ENCODE data around the gene BCOR.

Gene BCOR

DNA sequence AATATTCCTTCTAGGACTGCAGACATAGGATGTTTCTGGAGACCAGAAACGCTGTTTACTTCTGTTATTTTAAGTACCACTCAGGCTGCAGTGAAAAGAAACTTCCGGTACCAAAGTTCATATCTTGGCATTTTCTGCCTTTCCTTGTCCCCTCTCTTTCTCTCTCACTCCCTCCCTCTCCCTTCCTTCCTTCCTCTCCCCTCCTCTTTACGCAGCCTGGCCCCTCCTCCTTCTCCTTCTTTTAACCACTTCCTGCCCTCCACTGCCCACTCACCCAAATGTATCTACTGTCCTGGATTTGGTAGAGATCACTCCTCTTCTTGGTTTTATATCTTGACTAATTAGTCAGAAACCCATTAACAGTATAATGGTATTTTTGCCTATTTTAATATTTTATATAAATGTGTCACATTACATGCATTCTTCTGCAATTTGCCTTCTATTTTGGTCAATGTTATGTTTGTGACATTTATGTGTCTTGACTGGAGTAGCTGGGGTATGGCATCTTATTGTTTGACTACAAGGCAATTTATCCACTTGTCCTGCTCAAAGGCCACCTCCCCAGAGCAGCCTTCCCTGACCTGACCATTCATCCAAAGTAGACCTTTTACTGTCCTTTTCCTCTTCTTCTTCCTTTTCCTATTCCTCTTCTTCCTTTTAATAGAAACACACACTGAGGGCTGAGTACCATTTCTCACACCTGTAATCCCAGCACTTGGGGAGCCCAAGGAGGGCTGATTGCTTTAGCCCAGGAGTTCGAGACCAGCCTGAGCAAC is 56.9 kb downstream of the BCOR start:
- no peak overlapping the region for H3K9ac ChIP-seq (ENCODE audit: low read length)
- H3K27me3 ChIP-seq (ENCODE audit: control insufficient read depth, insufficient read depth, low read length) = no peaks in the 10 kb centered on the region
- H3K9me3 ChIP-seq (ENCODE audit: control insufficient read depth, insufficient read depth, low read depth, low read length) = peaks cover 24% of the 10 kb centered on the region
- H3K27ac ChIP-seq (ENCODE audit: low read depth, low read length) = no peak overlapping the region
- H3K36me3 ChIP-seq (ENCODE audit: control insufficient read depth, insufficient read depth, low read length) = no peaks in the 10 kb centered on the region
- peaks cover 14% of the 10 kb centered on the region; the same call in 1 of the 2 replicates for H3K4me1 ChIP-seq (ENCODE audit: control insufficient read depth, insufficient read depth, low read length)
- H3K4me3 ChIP-seq (ENCODE audit: low read depth, low read length) = no peak overlapping the region

DNA sequence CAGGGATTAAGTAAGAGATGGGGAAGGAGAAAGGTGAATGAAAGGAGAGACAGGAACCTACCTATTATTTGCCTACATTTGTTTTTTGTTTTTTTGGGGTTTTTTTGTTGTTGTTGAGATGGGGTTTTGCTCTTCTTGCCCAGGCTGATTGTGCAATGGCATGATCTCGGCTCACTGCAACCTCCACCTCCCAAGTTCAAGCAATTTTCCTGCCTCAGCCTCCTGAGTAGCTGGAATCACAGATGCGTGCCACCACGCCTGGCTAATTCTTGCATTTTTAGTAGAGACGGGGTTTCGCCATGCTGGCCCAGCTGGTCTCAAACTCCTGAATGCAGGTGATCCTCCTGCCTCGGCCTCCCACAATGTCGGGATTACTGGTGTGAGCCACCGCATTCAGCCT is 57.9 kb downstream of the BCOR start:
- no peak overlapping the region for H3K9ac ChIP-seq (ENCODE audit: low read length)

DNA sequence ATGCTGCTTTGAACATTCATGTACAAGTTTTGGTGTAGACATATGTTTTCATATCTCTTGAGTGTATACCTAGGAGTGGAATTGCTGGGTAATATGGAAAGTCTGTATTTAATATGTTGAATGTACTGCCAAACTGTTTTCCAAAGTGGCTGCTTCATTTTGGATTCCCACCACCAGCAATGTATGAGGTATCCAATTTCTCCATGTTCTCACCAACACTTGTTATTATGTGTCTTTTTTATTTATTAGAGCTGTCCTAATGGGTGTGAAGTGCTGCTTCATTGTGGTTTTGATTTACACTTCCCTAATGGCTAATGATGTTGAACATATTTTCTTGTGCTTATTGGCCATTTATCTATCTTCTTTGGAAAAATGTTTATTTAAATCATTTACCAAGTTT is 60.4 kb downstream of the BCOR start:
- Histone ChIP-seq H3K9ac (ENCODE audit: low read length) (no peak overlapping the region), H3K27me3 (ENCODE audit: control insufficient read depth, insufficient read depth, low read length) (no peaks in the 10 kb centered on the region), H3K4me1 (ENCODE audit: control insufficient read depth, insufficient read depth, low read length) (peaks cover 14% of the 10 kb centered on the region; the same call in 1 of the 2 replicates), H3K4me3 (ENCODE audit: low read depth, low read length) (no peak overlapping the region), H3K9me3 (ENCODE audit: control insufficient read depth, insufficient read depth, low read depth, low read length) (peaks cover 17% of the 10 kb centered on the region), H3K27ac (ENCODE audit: low read depth, low read length) (no peak overlapping the region), H3K36me3 (ENCODE audit: control insufficient read depth, insufficient read depth, low read length) (no peaks in the 10 kb centered on the region)

More for the DNA sequence above, 57.9 kb downstream of the BCOR start:
- Histone ChIP-seq H3K4me3 (ENCODE audit: low read depth, low read length) (no peak overlapping the region), H3K36me3 (ENCODE audit: control insufficient read depth, insufficient read depth, low read length) (no peaks in the 10 kb centered on the region), H3K27me3 (ENCODE audit: control insufficient read depth, insufficient read depth, low read length) (no peaks in the 10 kb centered on the region), H3K9me3 (ENCODE audit: control insufficient read depth, insufficient read depth, low read depth, low read length) (peaks cover 29% of the 10 kb centered on the region), H3K4me1 (ENCODE audit: control insufficient read depth, insufficient read depth, low read length) (peaks cover 14% of the 10 kb centered on the region; the same call in 1 of the 2 replicates), H3K27ac (ENCODE audit: low read depth, low read length) (no peak overlapping the region)

DNA sequence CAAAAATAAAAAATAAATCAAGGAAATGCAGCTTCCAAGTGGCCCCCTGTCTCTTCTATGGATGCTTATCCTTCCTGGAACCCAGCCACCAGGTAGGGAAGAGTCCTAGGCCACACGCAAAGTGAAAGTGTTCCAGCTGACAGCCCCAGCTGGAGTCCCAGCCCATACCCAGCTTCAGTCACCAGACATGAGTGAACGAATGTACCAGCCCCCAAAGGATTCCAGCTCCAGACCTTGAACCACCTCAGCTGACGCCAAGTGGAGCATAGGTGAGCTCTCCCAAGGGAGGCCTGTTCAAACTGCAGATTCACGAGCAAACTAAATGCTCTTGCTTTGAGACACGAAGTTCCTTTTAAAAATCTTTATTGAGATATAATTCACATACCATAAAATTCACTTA is 62.0 kb downstream of the BCOR start:
- no peak overlapping the region for H3K4me3 ChIP-seq (ENCODE audit: low read depth, low read length)
- H3K9me3 ChIP-seq (ENCODE audit: control insufficient read depth, insufficient read depth, low read depth, low read length) = peaks cover 17% of the 10 kb centered on the region
- H3K9ac ChIP-seq (ENCODE audit: low read length) = no peak overlapping the region
- no peaks in the 10 kb centered on the region for H3K27me3 ChIP-seq (ENCODE audit: control insufficient read depth, insufficient read depth, low read length)
- H3K4me1 ChIP-seq (ENCODE audit: control insufficient read depth, insufficient read depth, low read length) = peaks cover 14% of the 10 kb centered on the region
- no peak overlapping the region for H3K27ac ChIP-seq (ENCODE audit: low read depth, low read length)
- H3K36me3 ChIP-seq (ENCODE audit: control insufficient read depth, insufficient read depth, low read length) = no peaks in the 10 kb centered on the region

GRCh38 chrX:40031911-40032310 is 65.8 kb downstream of the BCOR start:
- Histone ChIP-seq H3K4me3 (ENCODE audit: low read depth, low read length) (no peak overlapping the region), H3K36me3 (ENCODE audit: control insufficient read depth, insufficient read depth, low read length) (no peaks in the 10 kb centered on the region), H3K27me3 (ENCODE audit: control insufficient read depth, insufficient read depth, low read length) (no peaks in the 10 kb centered on the region)

GRCh38 chrX:40030205-40030604 is 67.6 kb downstream of the BCOR start:
- peaks cover 8% of the 10 kb centered on the region; the same call in 1 of the 2 replicates for H3K9me3 ChIP-seq (ENCODE audit: control insufficient read depth, insufficient read depth, low read depth, low read length)
- H3K4me1 ChIP-seq (ENCODE audit: control insufficient read depth, insufficient read depth, low read length) = peaks cover 7% of the 10 kb centered on the region
- no peak overlapping the region for H3K9ac ChIP-seq (ENCODE audit: low read length)
- H3K27me3 ChIP-seq (ENCODE audit: control insufficient read depth, insufficient read depth, low read length) = no peaks in the 10 kb centered on the region
- no peak overlapping the region for H3K4me3 ChIP-seq (ENCODE audit: low read depth, low read length)
- no peaks in the 10 kb centered on the region for H3K36me3 ChIP-seq (ENCODE audit: control insufficient read depth, insufficient read depth, low read length)
- H3K27ac ChIP-seq (ENCODE audit: low read depth, low read length) = no peak overlapping the region

More at GRCh38 chrX:40031911-40032310, 65.8 kb downstream of the BCOR start:
- H3K9ac ChIP-seq (ENCODE audit: low read length) = no peak overlapping the region
- H3K27ac ChIP-seq (ENCODE audit: low read depth, low read length) = no peak overlapping the region
- H3K9me3 ChIP-seq (ENCODE audit: control insufficient read depth, insufficient read depth, low read depth, low read length) = peaks cover 11% of the 10 kb centered on the region; the same call in 1 of the 2 replicates
- H3K4me1 ChIP-seq (ENCODE audit: control insufficient read depth, insufficient read depth, low read length) = peaks cover 7% of the 10 kb centered on the region

DNA sequence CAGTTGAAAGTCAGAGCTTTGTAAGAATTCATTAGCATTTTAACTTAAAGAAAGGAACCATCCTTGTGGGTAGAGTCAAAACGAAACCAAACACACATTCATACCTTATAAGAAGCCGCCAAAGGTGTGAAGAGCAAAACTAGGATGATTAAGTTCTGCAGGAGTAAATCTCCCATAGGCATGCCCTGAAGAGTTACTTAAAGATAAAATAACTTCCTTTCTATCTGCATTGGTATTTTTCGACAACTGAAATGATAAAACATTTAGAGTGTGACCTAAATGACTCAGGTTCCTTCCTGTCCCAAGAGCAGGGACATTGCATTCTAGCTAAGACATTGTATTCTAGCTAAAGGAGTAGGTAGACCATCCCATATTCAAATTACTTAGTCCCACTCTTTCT is 75.3 kb downstream of the BCOR start:
- H3K9me3 ChIP-seq (ENCODE audit: control insufficient read depth, insufficient read depth, low read depth, low read length) = peaks cover 16% of the 10 kb centered on the region
- H3K27ac ChIP-seq (ENCODE audit: low read depth, low read length) = no peak overlapping the region
- H3K4me3 ChIP-seq (ENCODE audit: low read depth, low read length) = no peak overlapping the region
- no peaks in the 10 kb centered on the region for H3K27me3 ChIP-seq (ENCODE audit: control insufficient read depth, insufficient read depth, low read length)
- H3K36me3 ChIP-seq (ENCODE audit: control insufficient read depth, insufficient read depth, low read length) = no peaks in the 10 kb centered on the region
- H3K9ac ChIP-seq (ENCODE audit: low read length) = no peak overlapping the region
- no peaks in the 10 kb centered on the region; the same call in 1 of the 2 replicates for H3K4me1 ChIP-seq (ENCODE audit: control insufficient read depth, insufficient read depth, low read length)

DNA sequence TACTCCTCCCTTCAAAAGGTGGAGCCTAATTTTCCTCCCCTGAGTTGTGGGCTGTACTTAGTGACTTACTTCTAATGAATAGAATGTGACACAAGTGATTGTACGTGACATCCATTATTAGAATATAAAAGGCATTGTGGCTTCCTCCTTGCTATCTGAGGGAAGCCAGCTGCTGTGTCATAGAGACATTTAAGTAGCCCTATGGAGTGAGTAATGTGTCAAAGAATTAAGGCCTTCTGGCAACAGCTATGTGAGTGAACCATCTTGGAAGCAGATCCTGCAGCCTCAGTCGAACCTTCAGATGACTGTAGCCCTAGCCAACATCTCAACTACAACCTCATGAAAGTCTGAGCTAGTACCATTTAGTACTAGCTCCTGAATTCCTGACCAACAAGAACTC is 76.1 kb downstream of the BCOR start:
- no peaks in the 10 kb centered on the region; the same call in 1 of the 2 replicates for H3K4me1 ChIP-seq (ENCODE audit: control insufficient read depth, insufficient read depth, low read length)
- no peaks in the 10 kb centered on the region for H3K36me3 ChIP-seq (ENCODE audit: control insufficient read depth, insufficient read depth, low read length)
- peaks cover 17% of the 10 kb centered on the region for H3K9me3 ChIP-seq (ENCODE audit: control insufficient read depth, insufficient read depth, low read depth, low read length)
- no peak overlapping the region for H3K9ac ChIP-seq (ENCODE audit: low read length)
- no peaks in the 10 kb centered on the region for H3K27me3 ChIP-seq (ENCODE audit: control insufficient read depth, insufficient read depth, low read length)
- no peak overlapping the region for H3K27ac ChIP-seq (ENCODE audit: low read depth, low read length)
- H3K4me3 ChIP-seq (ENCODE audit: low read depth, low read length) = no peak overlapping the region

GRCh38 chrX:40019541-40019940 is 78.2 kb downstream of the BCOR start:
- Histone ChIP-seq H3K4me1 (ENCODE audit: control insufficient read depth, insufficient read depth, low read length) (peaks cover 6% of the 10 kb centered on the region; the same call in 1 of the 2 replicates), H3K27me3 (ENCODE audit: control insufficient read depth, insufficient read depth, low read length) (peaks cover 7% of the 10 kb centered on the region; the same call in 1 of the 2 replicates), H3K4me3 (ENCODE audit: low read depth, low read length) (no peak overlapping the region), H3K36me3 (ENCODE audit: control insufficient read depth, insufficient read depth, low read length) (no peaks in the 10 kb centered on the region), H3K27ac (ENCODE audit: low read depth, low read length) (no peak overlapping the region), H3K9ac (ENCODE audit: low read length) (no peak overlapping the region), H3K9me3 (ENCODE audit: control insufficient read depth, insufficient read depth, low read depth, low read length) (peaks cover 20% of the 10 kb centered on the region)

- Histone ChIP-seq H3K9ac (ENCODE audit: low read length) (no peak overlapping the region), H3K4me3 (ENCODE audit: low read depth, low read length) (no peak overlapping the region), H3K9me3 (ENCODE audit: control insufficient read depth, insufficient read depth, low read depth, low read length) (peaks cover 20% of the 10 kb centered on the region), H3K27me3 (ENCODE audit: control insufficient read depth, insufficient read depth, low read length) (peaks cover 14% of the 10 kb centered on the region), H3K4me1 (ENCODE audit: control insufficient read depth, insufficient read depth, low read length) (peaks cover 6% of the 10 kb centered on the region; the same call in 1 of the 2 replicates), H3K36me3 (ENCODE audit: control insufficient read depth, insufficient read depth, low read length) (no peaks in the 10 kb centered on the region), H3K27ac (ENCODE audit: low read depth, low read length) (no peak overlapping the region)
Measured at GRCh38 chrX:40018041-40018440, 79.7 kb downstream of the BCOR start.

DNA sequence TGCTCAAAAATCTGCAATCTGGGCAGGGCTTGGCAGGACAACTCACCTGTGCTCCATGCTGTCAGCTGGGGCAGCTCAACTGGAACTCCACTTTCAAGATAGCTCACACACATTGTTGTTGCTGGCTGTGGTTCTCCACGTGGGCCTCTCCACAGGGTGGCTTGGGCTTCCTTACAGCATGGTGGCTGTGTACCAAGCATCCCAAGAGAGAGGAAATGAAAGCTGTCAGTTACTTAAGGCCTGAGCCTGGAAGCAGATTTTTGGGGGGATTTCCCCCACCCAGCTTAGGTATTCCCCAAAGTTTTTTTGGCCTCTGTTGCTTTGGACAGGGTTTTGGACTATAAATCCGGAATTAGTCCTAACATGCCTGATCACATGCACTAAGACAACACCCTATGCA is 81.0 kb downstream of the BCOR start:
- H3K4me3 ChIP-seq (ENCODE audit: low read depth, low read length) = no peak overlapping the region
- H3K4me1 ChIP-seq (ENCODE audit: control insufficient read depth, insufficient read depth, low read length) = peaks cover 17% of the 10 kb centered on the region
- peaks cover 27% of the 10 kb centered on the region for H3K27me3 ChIP-seq (ENCODE audit: control insufficient read depth, insufficient read depth, low read length)
- no peak overlapping the region for H3K9ac ChIP-seq (ENCODE audit: low read length)
- H3K27ac ChIP-seq (ENCODE audit: low read depth, low read length) = no peak overlapping the region
- H3K9me3 ChIP-seq (ENCODE audit: control insufficient read depth, insufficient read depth, low read depth, low read length) = peaks cover 15% of the 10 kb centered on the region
- no peaks in the 10 kb centered on the region for H3K36me3 ChIP-seq (ENCODE audit: control insufficient read depth, insufficient read depth, low read length)
